ENCODE data around the gene TEX10.
A peak's percentile ranks its signal among the peaks of the same experiment; 100 is the strongest.
"Not testable (repeated sequence)": the region's sequence is repeated elsewhere in the genome, so short reads cannot be mapped to it uniquely, and the experiment has no call there.

The TEX10 gene

DNA sequence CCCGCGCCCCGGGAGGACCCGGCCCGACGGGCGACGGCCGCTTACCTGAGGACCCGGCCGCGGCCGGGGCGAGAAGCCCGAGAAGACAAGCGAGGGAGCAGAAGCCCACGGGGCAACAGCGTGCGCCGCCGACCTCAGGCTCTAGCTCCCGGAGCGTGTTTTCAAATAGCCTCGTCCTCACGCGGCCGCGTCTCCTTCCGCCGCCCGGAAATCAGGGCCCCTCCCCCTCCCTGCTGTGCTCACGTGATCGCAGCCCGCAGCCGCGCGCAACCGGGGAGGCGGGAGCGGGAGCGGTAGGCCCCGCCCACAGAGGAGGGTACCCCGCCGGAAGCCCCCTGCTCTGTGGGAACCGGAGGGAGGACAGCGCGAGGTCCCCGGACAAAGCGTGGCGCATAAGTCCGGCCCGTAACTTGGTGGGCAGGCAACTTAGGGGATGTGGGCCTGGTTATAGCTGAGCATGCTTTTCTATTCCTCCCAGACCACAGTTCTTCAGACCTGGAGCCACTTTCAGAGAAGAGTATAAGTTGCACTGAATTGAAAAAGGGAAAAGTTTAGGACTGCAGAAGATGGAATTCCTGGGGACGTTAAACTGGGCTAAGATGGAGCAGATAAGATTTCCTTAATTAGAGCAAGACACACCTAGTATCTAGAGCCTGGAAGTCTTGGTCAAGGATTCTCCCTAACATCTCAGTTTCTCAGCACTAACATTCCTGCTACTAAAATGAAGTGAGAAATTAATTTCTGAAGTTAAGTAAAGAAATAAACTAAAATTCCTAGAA, at the start of gene TEX10:
TEX10 (minus strand) TSS at position 216 of the 779 bp plus-strand sequence. CDS start 3,579 bp downstream, outside the sequence.
- H3K4me1 ChIP-seq, result peaks cover 41 to 66% (median 52%) of the 10 kb centered on the region in 10 experiments
- peaks cover 5 to 20% (median 14%) of the 10 kb centered on the region in 11 experiments; a peak in 16 of 22 replicates for H3K36me3 ChIP-seq
- peak within 1 kb of the TSS; percentile 92 to 98 (median 94) for H3K4me3 ChIP-seq
- peak within 1 kb of the TSS; percentile 93 to 99 (median 98) for H3K9ac ChIP-seq
- H4K20me1 ChIP-seq, result peaks cover 29 to 46% (median 40%) of the 10 kb centered on the region in 11 experiments; a peak in 21 of 22 replicates
- peak within 1 kb of the TSS; percentile 76 to 95 (median 84) for H3K4me2 ChIP-seq
- H3K27me3 ChIP-seq, result no peaks in the 10 kb centered on the region
- peak within 1 kb of the TSS; percentile 86 to 99 (median 98) for H3K27ac ChIP-seq
- TF ChIP-seq Cebpa-rat (IDR thresholded peaks at IDR 0.05), result no peak
- H3K9me3 ChIP-seq (replicated peaks in 1 of 11), result peaks cover 0 to 25% (median 17%) of the 10 kb centered on the region in 11 experiments; a peak in 16 of 22 replicates

DNA sequence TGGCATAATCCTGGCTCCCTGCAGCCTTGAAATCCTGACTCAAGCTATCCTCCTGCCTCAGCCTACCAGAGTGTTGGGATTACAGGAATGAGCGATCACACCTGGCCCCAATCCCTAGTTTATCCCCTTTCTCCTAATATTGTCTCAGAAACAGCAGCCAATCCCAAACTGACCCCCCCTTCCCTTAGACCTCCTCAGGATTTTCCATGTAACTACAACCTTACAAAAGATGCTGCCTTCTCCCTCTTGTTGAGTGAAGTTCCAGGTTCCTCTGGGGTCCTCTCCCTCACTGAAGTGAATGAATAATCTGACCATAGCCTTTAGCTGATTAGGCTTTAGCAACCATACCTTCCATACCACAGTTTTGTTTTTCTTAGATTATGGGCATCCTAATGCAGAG, 48.3 kb upstream of the TEX10 start:
- Histone ChIP-seq H3K27ac (no peak overlapping the region), H3K27me3 (no peaks in the 10 kb centered on the region)
- no peak for TF ChIP-seq Cebpa-rat (IDR thresholded peaks at IDR 0.05)

DNA sequence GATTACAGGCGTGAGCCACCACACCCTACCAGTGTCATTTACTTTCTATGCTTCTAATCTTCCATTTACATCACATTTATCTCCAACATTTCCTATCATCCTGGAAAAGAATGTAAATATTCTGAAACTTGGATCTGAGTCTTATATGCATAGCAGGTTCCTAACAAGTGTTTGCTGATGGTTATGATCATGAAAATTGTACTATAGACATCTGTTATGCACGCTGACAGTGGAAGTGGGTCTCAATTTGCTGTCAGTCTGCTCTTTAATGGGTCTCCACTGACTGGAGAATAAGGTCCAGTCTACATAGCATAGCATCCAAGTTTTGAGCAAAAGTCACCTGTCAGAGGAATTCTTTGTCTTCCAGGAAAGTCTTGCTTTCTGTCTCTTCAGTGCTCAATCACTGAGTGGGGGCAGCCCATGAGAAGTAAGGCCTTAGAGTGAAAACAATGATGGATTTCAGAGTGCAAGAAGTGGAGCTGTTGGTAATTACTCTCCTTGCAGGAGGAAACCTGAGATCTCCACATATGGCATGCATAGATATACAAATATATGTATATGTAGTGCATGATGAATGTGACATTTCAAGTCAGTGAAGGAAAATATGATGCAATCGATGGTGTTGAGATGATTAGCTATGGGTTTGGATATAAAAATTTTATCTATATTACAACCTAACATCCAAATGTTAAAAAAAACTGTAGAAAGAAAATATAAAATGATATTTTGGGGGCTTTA, 45.0 kb upstream of the TEX10 start:
- no peaks in the 10 kb centered on the region for H3K27me3 ChIP-seq
- no peak overlapping the region for H3K4me3 ChIP-seq
- peaks cover 0 to 5% (median 0%) of the 10 kb centered on the region in 11 experiments; a peak in 6 of 22 replicates for H3K36me3 ChIP-seq
- H3K4me2 ChIP-seq, result no peak overlapping the region
- no peaks in the 10 kb centered on the region for H4K20me1 ChIP-seq
- no peak overlapping the region for H3K9ac ChIP-seq
- H3K27ac ChIP-seq, result no peak overlapping the region
- H3K9me3 ChIP-seq (replicated peaks in 1 of 11), result peaks cover 6 to 19% (median 6%) of the 10 kb centered on the region in 11 experiments
- TF ChIP-seq Cebpa-rat (IDR thresholded peaks at IDR 0.05), result no peak
- peaks cover 0 to 21% (median 8%) of the 10 kb centered on the region in 10 experiments; a peak in 12 of 20 replicates for H3K4me1 ChIP-seq

More for the DNA sequence above, 48.3 kb upstream of the TEX10 start:
- H3K36me3 ChIP-seq, result no peaks in the 10 kb centered on the region
- H3K4me2 ChIP-seq, result no peak overlapping the region
- H3K4me3 ChIP-seq, result no peak overlapping the region
- H4K20me1 ChIP-seq, result no peaks in the 10 kb centered on the region
- no peak overlapping the region for H3K9ac ChIP-seq
- peaks cover 0 to under 1% (median 0%) of the 10 kb centered on the region in 10 experiments; a peak in 1 of 20 replicates for H3K4me1 ChIP-seq
- H3K9me3 ChIP-seq (replicated peaks in 1 of 11), result peaks cover 0 to 12% (median 6%) of the 10 kb centered on the region in 11 experiments; a peak in 17 of 22 replicates

DNA sequence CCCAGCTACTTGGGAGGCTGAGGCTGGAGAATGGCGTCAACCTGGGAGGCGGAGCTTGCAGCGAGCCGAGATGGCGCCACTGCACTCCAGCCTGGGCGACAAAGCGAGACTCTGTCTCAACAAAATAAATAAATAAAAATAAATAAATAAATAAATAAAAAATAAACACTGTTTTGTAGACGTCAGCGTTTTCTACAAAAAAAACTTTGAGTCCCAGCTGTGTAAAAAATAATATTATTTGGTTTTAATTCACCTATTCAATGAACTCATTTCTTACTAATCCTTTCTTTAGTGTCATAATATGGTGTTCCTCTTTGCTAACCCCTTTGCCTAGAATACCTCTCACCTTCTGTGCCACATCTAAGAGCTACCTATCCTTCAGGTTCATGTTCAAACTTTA, 44.0 kb upstream of the TEX10 start:
- Histone ChIP-seq H3K4me1 (peaks cover 0 to 21% (median 8%) of the 10 kb centered on the region in 10 experiments; a peak in 12 of 20 replicates), H3K4me2 (no peak overlapping the region), H3K4me3 (no peak overlapping the region), H4K20me1 (no peaks in the 10 kb centered on the region), H3K36me3 (peaks cover 0 to 5% (median 0%) of the 10 kb centered on the region in 11 experiments; a peak in 6 of 22 replicates), H3K9ac (no peak overlapping the region), H3K27me3 (no peaks in the 10 kb centered on the region), H3K9me3 (replicated peaks in 1 of 11) (peaks cover 12 to 26% (median 13%) of the 10 kb centered on the region in 11 experiments), H3K27ac (no peak overlapping the region)
- TF ChIP-seq Cebpa-rat (IDR thresholded peaks at IDR 0.05), result no peak

DNA sequence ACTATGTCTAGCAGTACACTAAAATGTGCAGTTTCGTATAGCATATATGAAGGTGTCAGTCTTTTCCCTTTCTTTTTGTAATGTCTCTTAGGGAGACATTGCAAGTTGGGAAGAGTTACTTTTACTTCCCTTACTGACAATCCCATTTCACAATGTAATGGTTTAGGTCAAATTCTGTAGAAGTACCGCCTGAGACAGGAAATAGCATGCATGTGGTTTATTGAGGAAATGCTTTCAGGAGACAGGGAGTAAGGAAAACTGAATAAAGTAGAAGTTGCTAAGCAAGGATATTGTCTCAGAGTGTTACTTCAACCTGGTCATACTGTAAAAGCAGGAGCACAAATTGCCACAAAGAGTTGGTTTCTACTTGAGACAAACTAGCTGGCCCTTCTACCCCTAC, 42.1 kb upstream of the TEX10 start:
- Histone ChIP-seq H3K4me3 (no peak overlapping the region; a peak in 1 of 20 replicates), H3K4me2 (peak overlapping the region in 7 of 11 experiments; percentile 14 to 82 (median 57); a peak in 14 of 22 replicates), H4K20me1 (no peaks in the 10 kb centered on the region), H3K36me3 (peaks cover 0 to 5% (median 0%) of the 10 kb centered on the region in 11 experiments; a peak in 6 of 22 replicates), H3K27me3 (no peaks in the 10 kb centered on the region), H3K4me1 (peaks cover 0 to 21% (median 8%) of the 10 kb centered on the region in 10 experiments; a peak in 12 of 20 replicates), H3K9me3 (replicated peaks in 1 of 11) (peaks cover 17 to 37% (median 22%) of the 10 kb centered on the region in 11 experiments), H3K9ac (peak overlapping the region in 1 of 11 experiments; percentile 6; a peak in 2 of 22 replicates), H3K27ac (peak overlapping the region in 4 of 11 experiments; percentile 12 to 47 (median 32); a peak in 5 of 22 replicates)
- TF ChIP-seq Cebpa-rat (IDR thresholded peaks at IDR 0.05), result no peak

DNA sequence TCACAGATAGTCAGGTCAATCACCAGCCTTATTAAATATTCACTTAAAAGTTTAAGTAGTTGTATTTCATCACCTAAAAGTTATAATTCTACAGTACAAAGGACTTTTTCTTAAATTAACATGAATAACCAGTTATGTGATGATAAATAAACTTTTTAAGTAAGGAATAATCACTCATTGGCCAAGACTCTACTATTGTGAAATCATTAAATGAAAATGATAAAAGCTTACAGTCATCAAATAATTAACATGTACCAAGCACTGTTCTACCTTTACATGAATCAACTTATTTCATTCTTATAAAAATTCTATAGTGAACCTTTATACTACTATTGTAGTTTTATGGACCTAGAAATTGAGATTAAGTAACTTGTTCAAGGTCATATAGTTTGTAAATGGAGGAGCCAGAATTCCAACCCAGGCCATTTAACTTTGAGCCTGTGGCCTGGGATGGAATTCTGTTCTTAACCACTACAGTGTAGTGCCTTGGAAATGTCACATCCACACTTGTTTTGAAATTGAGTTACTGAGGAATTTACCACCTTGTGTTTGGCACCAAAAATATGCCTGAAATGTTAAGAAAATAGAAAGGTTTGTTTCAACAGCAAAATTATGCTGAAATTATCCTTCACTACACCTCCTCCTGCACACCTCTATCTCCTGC, 41.4 kb upstream of the TEX10 start:
- Histone ChIP-seq H4K20me1 (no peaks in the 10 kb centered on the region), H3K27me3 (no peaks in the 10 kb centered on the region), H3K9me3 (replicated peaks in 1 of 11) (peaks cover 17 to 37% (median 22%) of the 10 kb centered on the region in 11 experiments), H3K27ac (peak overlapping the region in 1 of 11 experiments; percentile 47; a peak in 1 of 22 replicates), H3K4me2 (peak overlapping the region in 6 of 11 experiments; percentile 14 to 82 (median 62); a peak in 12 of 22 replicates), H3K4me3 (no peak overlapping the region), H3K4me1 (peaks cover 1 to 21% (median 9%) of the 10 kb centered on the region in 10 experiments; a peak in 18 of 20 replicates), H3K36me3 (peaks cover 0 to 5% (median 0%) of the 10 kb centered on the region in 11 experiments; a peak in 6 of 22 replicates), H3K9ac (no peak overlapping the region)
- no peak for TF ChIP-seq Cebpa-rat (IDR thresholded peaks at IDR 0.05)

DNA sequence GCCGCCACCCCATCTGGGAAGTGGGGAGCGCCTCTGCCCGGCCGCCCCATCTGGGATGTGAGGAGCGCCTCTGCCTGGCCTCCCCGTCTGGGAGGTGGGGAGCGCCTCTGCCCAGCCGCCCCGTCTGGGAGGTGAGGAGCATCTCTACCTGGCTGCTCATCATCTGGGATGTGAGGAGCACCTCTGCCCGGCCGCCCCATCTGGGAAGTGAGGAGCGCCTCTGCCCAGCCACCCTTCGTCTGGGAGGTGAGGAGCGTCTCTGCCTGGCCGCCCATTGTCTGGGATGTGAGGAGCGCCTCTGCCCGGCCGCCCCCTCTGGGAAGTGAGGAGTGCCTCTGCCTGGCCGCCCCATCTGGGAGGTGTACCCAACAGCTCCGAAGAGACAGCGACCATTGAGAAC, 40.2 kb upstream of the TEX10 start:
- H3K4me1 ChIP-seq, result peaks cover 6 to 26% (median 13%) of the 10 kb centered on the region in 10 experiments; a peak in 18 of 20 replicates
- H4K20me1 ChIP-seq, H3K27ac ChIP-seq, H3K9ac ChIP-seq, H3K4me3 ChIP-seq, H3K27me3 ChIP-seq, H3K4me2 ChIP-seq, H3K36me3 ChIP-seq: not testable (repeated sequence)
- peaks cover 17 to 37% (median 22%) of the 10 kb centered on the region in 11 experiments for H3K9me3 ChIP-seq (replicated peaks in 1 of 11)

DNA sequence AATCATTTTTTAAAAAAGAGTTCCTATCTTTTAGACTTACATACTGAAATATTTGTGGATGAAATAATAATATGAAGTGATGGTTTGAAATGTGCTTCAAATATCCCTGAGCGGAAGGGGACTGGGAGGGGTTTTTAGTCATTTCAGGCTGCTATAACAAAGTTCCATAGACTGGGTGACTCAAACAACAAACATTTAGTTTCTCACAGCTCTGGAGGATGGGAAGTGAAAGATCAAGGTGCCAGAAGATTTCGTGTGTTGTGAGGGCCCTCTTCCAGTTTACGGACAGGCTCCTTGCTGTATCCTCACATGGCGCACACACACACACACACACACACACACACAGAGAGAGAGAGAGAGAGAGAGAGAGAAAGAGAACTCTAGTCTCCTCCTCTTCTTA, 27.1 kb upstream of the TEX10 start:
- Histone ChIP-seq H3K27ac (no peak overlapping the region), H4K20me1 (no peaks in the 10 kb centered on the region), H3K4me1 (peaks cover 0 to 4% (median 0%) of the 10 kb centered on the region in 10 experiments; a peak in 1 of 20 replicates), H3K9me3 (replicated peaks in 1 of 11) (peaks cover 27 to 42% (median 35%) of the 10 kb centered on the region in 11 experiments), H3K9ac (no peak overlapping the region), H3K4me3 (no peak overlapping the region), H3K36me3 (peaks cover 0 to 13% (median 0%) of the 10 kb centered on the region in 11 experiments; a peak in 8 of 22 replicates), H3K27me3 (no peaks in the 10 kb centered on the region), H3K4me2 (no peak overlapping the region)
- TF ChIP-seq Cebpa-rat (IDR thresholded peaks at IDR 0.05), result no peak
